H9 (cell line): ENCODE data around the gene AFF1. TPM values are rescaled to one million over a fixed set of nuclear protein-coding genes. Genes with fewer than 3 reads are reported as not detected.

Source experiments
- DNase-seq: peaks from one replicate; pipeline ENCODE4 v3.0.0-alpha.2; 2017
- H2AFZ ChIP-seq: one replicate; pipeline ENCODE4 v1.6.1; 2013; ENCODE audit warnings: mild to moderate bottlenecking, low read length, control low read depth, moderate library complexity
- H2AK5ac ChIP-seq: 2 replicates; pipeline ENCODE4 v1.6.1; 2013; ENCODE audit warnings: low read length, control low read depth, mixed read lengths; ENCODE audit not compliant: insufficient read length
- H2BK120ac ChIP-seq: one replicate; pipeline ENCODE4 v1.6.1; 2013; ENCODE audit warnings: low read depth, mild to moderate bottlenecking, low read length, control low read depth, inconsistent platforms; ENCODE audit not compliant: poor library complexity, severe bottlenecking
- H2BK12ac ChIP-seq: 2 replicates; pipeline ENCODE4 v1.6.1; 2013; ENCODE audit warnings: low read length, control low read depth, mixed read lengths, low read depth; ENCODE audit not compliant: insufficient read length
- H2BK15ac ChIP-seq: 2 replicates; pipeline ENCODE4 v1.6.1; 2013; ENCODE audit warnings: low read depth, low read length, control low read depth
- H2BK20ac ChIP-seq: one replicate; pipeline ENCODE4 v1.6.1; 2013; ENCODE audit warnings: low read depth, mild to moderate bottlenecking, low read length, control low read depth, inconsistent platforms; ENCODE audit not compliant: poor library complexity, severe bottlenecking
- H2BK5ac ChIP-seq: 2 replicates; pipeline ENCODE4 v1.6.1; 2013; ENCODE audit warnings: low read length, control low read depth, mixed read lengths; ENCODE audit not compliant: insufficient read length
- H3K14ac ChIP-seq: 2 replicates; pipeline ENCODE4 v1.6.1; 2013; ENCODE audit warnings: low read length, control low read depth; ENCODE audit not compliant: insufficient read depth
- H3K18ac ChIP-seq: 2 replicates; pipeline ENCODE4 v1.6.1; 2013; ENCODE audit warnings: low read depth, mild to moderate bottlenecking, mixed read lengths, low read length, control low read depth; ENCODE audit not compliant: insufficient read length
- H3K23ac ChIP-seq: 2 replicates; pipeline ENCODE4 v1.6.1; 2013; ENCODE audit warnings: low read length, control low read depth, mixed read lengths, low read depth; ENCODE audit not compliant: insufficient read length
- H3K23me2 ChIP-seq: 2 replicates; pipeline ENCODE4 v1.6.1; 2013; ENCODE audit warnings: low read depth, mild to moderate bottlenecking, mixed read lengths, low read length, control low read depth; ENCODE audit not compliant: insufficient read length, poor library complexity, severe bottlenecking
- H3K27ac ChIP-seq: 2 replicates; pipeline ENCODE4 v1.5.1; 2013; ENCODE audit warnings: low read length, control low read depth, mixed read lengths, low read depth; ENCODE audit not compliant: insufficient read length
- H3K27me3 ChIP-seq: 2 replicates; pipeline ENCODE4 v1.6.1; 2013; ENCODE audit warnings: low read length, control low read depth, inconsistent platforms; ENCODE audit not compliant: insufficient read depth
- H3K4ac ChIP-seq: 2 replicates; pipeline ENCODE4 v1.6.1; 2013; ENCODE audit warnings: low read depth, mild to moderate bottlenecking, control low read depth, inconsistent platforms, low read length, moderate library complexity
- H3K4me1 ChIP-seq: 2 replicates; pipeline ENCODE4 v1.6.1; 2013; ENCODE audit warnings: low read length, control low read depth, inconsistent platforms; ENCODE audit not compliant: insufficient read depth
- H3K4me2 ChIP-seq: 2 replicates; pipeline ENCODE4 v1.6.1; 2013; ENCODE audit warnings: low read length, control low read depth, mixed read lengths; ENCODE audit not compliant: insufficient read length, insufficient read depth
- H3K56ac ChIP-seq: 2 replicates; pipeline ENCODE4 v1.6.1; 2013; ENCODE audit warnings: low read depth, mild to moderate bottlenecking, mixed read lengths, low read length, control low read depth; ENCODE audit not compliant: insufficient read length
- H3K79me1 ChIP-seq: 2 replicates; pipeline ENCODE4 v1.6.1; 2013; ENCODE audit warnings: low read depth, mild to moderate bottlenecking, moderate library complexity, low read length, control low read depth, inconsistent platforms; ENCODE audit not compliant: insufficient read depth, poor library complexity, severe bottlenecking
- H3K79me2 ChIP-seq: 2 replicates; pipeline ENCODE4 v1.6.1; 2013; ENCODE audit warnings: low read length, control low read depth, inconsistent platforms; ENCODE audit not compliant: insufficient read depth
- H3K9ac ChIP-seq: 2 replicates; pipeline ENCODE4 v1.6.1; 2013; ENCODE audit warnings: low read length, control low read depth, mixed read lengths; ENCODE audit not compliant: insufficient read length; ENCODE audit errors: extremely low read depth
- H3K9me3 ChIP-seq: one replicate; pipeline ENCODE4 v1.6.1; 2013; ENCODE audit warnings: low read depth, low read length, inconsistent platforms; ENCODE audit not compliant: control insufficient read depth
- H3T11ph ChIP-seq: one replicate; pipeline ENCODE4 v1.6.1; 2013; ENCODE audit warnings: mild to moderate bottlenecking, low read length, control low read depth, inconsistent platforms
- H4K20me1 ChIP-seq: one replicate; pipeline ENCODE4 v1.6.1; 2013; ENCODE audit not compliant: control insufficient read depth, insufficient read length, insufficient read depth
- H4K5ac ChIP-seq: 2 replicates; pipeline ENCODE4 v1.6.1; 2013; ENCODE audit warnings: low read depth, mild to moderate bottlenecking, mixed read lengths, low read length, control low read depth; ENCODE audit not compliant: insufficient read length
- H4K8ac ChIP-seq: replicated peaks from 2 replicates; pipeline ENCODE4 v1.6.1; 2013; ENCODE audit warnings: low read length, control low read depth, mixed read lengths, low read depth; ENCODE audit not compliant: insufficient read length
- H4K91ac ChIP-seq: 2 replicates; pipeline ENCODE4 v1.6.1; 2013; ENCODE audit warnings: low read depth, mild to moderate bottlenecking, moderate library complexity, mixed read lengths, low read length, control low read depth; ENCODE audit not compliant: insufficient read length
- H3K27ac Mint-ChIP-seq, 3 experiments: 2 replicates in 2 of 3; 3 replicates in 1 of 3; pipeline ENCODE4 v1.8.0; 2020 to 2021; ENCODE audit warnings: mixed read lengths in 3 of 3, mild to moderate bottlenecking in 1 of 3, moderate library complexity in 1 of 3
- H3K27me3 Mint-ChIP-seq: 2 replicates; pipeline ENCODE4 v1.8.0; 2021; ENCODE audit warnings: low read depth, mild to moderate bottlenecking, moderate library complexity, mixed read lengths
- H3K36me3 Mint-ChIP-seq, 3 experiments: 2 replicates in 2 of 3; 3 replicates in 1 of 3; pipeline ENCODE4 v1.8.0; 2020 to 2021; ENCODE audit warnings: low read depth in 3 of 3, mixed read lengths in 3 of 3; ENCODE audit not compliant: insufficient read depth in 1 of 3
- H3K4me1 Mint-ChIP-seq, 2 experiments: 2 replicates each; pipeline ENCODE4 v1.8.0; 2020; ENCODE audit warnings: mixed read lengths in 2 of 2
- H3K4me3 Mint-ChIP-seq, 2 experiments: 2 replicates in 1 of 2; 3 replicates in 1 of 2; pipeline ENCODE4 v1.8.0; 2020 to 2021; ENCODE audit warnings: mild to moderate bottlenecking in 2 of 2, mixed read lengths in 2 of 2, moderate library complexity in 1 of 2
- H3K9me3 Mint-ChIP-seq, 2 experiments: 2 replicates in 1 of 2; 3 replicates in 1 of 2; pipeline ENCODE4 v1.8.0; 2020; ENCODE audit warnings: mild to moderate bottlenecking in 2 of 2, mixed read lengths in 2 of 2, moderate library complexity in 1 of 2
- WGBS: extraction: QIAGEN DNeasy Blood & Tissue Kit; methylation state at CpG from one replicate; pipeline ENCODE4 v1.1.7; 2013; ENCODE audit warnings: missing lambda C conversion rate, low lambda C conversion rate, mixed read lengths; ENCODE audit not compliant: insufficient read length; ENCODE audit errors: extremely low coverage; 5-methylcytosine and 5-hydroxymethylcytosine counted together
- total RNA-seq: library from RNA; stranded (reverse); gene quantifications from 2 replicates; pipeline ENCODE4 v1.2.1, GENCODE V29; 2021
- TF ChIP-seq, protein P1 (sequence below): fragments of 200-600 bp; sonication (generic); conservative IDR thresholded peaks from 3 replicates; pipeline ENCODE4 v1.8.0; 2021; ENCODE audit warnings: antibody characterized with exemption, mild to moderate bottlenecking

Gene AFF1
- total RNA-seq, 1 experiment from 2014 or later = 74.5 TPM

DNA sequence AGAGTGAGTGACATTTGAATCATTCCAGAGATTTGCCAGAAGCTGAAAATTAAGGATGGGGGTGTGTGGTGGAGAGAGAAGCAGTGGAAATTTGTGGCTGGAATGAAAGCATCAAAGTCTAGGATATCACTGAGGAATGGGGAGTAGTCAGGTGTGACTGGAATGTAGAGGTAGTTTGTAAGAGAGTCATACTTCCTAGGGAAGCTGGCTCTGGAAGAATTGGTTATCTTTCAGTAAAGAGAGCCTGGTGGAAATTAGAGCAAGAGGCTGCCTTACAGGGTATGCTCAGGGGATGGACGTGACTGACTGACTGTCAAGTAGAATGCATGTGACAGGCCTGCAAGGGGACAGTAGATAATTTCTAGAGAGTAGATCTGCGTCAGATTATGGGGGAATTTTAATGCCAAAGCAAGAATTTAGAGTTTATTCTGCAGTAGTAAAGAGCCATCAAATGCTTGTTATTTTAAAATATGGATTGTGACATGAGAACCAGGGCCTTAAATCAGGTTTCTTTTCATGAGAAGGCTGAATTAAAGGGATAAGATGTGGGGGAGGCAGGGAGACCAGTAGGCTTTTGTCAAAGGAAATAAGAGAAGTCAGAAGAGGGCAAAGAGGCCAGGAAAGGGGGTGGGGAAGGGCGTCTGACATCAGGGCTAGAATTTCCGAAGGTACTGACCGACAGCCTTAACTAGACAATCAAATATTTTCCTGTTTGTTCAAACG is 109.9 kb downstream of the AFF1 start:
- Histone ChIP-seq H2BK15ac (no peak overlapping the region), H3K27me3 (no peaks in the 10 kb centered on the region), H3K4ac (no peak overlapping the region), H2AFZ (no peak overlapping the region), H2BK12ac (no peak overlapping the region), H3K27ac (no peak overlapping the region), H4K5ac (no peak overlapping the region), H3K9me3 (no peaks in the 10 kb centered on the region), H3K4me2 (no peak overlapping the region), H3K79me1 (peaks cover 2% of the 10 kb centered on the region), H4K91ac (no peak overlapping the region), H3K79me2 (peaks cover 16% of the 10 kb centered on the region; the same call in 1 of the 2 replicates), H2BK20ac (no peak overlapping the region), H2AK5ac (no peak overlapping the region), H3K56ac (no peak overlapping the region), H3K18ac (no peak overlapping the region), H3K14ac (no peak overlapping the region), H4K8ac (no peak overlapping the region), H3K23ac (no peak overlapping the region), H4K20me1 (no peaks in the 10 kb centered on the region), H3K23me2 (no peaks in the 10 kb centered on the region), H3K4me1 (peaks cover 14% of the 10 kb centered on the region), H2BK5ac (no peak overlapping the region), H3T11ph (no peak overlapping the region), H3K9ac (no peak overlapping the region), H2BK120ac (no peak overlapping the region)
- Mint-ChIP-seq H3K4me1 (peaks cover 34 to 35% of the 10 kb centered on the region in 2 experiments), H3K27me3 (no peaks in the 10 kb centered on the region), H3K4me3 (no peak overlapping the region), H3K27ac (no peak overlapping the region), H3K9me3 (no peaks in the 10 kb centered on the region), H3K36me3 (peaks cover 10 to 19% (median 12%) of the 10 kb centered on the region in 3 experiments)
- TF ChIP-seq, protein P1, sequence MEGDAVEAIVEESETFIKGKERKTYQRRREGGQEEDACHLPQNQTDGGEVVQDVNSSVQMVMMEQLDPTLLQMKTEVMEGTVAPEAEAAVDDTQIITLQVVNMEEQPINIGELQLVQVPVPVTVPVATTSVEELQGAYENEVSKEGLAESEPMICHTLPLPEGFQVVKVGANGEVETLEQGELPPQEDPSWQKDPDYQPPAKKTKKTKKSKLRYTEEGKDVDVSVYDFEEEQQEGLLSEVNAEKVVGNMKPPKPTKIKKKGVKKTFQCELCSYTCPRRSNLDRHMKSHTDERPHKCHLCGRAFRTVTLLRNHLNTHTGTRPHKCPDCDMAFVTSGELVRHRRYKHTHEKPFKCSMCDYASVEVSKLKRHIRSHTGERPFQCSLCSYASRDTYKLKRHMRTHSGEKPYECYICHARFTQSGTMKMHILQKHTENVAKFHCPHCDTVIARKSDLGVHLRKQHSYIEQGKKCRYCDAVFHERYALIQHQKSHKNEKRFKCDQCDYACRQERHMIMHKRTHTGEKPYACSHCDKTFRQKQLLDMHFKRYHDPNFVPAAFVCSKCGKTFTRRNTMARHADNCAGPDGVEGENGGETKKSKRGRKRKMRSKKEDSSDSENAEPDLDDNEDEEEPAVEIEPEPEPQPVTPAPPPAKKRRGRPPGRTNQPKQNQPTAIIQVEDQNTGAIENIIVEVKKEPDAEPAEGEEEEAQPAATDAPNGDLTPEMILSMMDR = no peak
- no CpG with 5 or more reads among the region's 6 CpGs for WGBS
- no peak for DNase-seq
